ENCODE data around the gene PDCD2L.
"Not testable (repeated sequence)": the region's sequence is repeated elsewhere in the genome, so short reads cannot be mapped to it uniquely, and the experiment has no call there.

Gene PDCD2L

DNA sequence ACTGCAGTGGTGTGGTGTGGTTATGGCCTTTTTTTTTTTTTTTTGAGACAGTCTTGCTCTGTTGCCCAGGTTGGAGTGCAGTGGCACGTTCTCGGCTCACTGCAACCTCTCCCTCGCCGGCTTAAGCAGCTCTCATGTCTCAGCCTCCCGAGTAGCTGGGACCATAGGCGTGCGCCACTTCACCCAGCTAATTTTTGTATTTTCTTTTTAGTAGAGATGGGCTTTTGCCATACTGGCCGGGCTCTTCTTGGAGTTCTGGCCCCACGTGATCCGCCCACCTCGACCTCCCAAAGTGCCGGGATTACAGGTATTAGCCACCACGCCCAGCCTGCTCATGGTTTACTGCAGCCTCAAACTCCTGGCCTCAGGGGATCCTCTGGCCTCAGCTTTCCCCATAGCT is 7.0 kb downstream of the PDCD2L start:
- FAIRE-seq (no peak), DNase-seq (ENCODE audit: low spot score) (no peak)

GRCh38 chr19:34416021-34416545 is 11.9 kb downstream of the PDCD2L start:
- no peak for FAIRE-seq
- DNase-seq (ENCODE audit: low spot score), result no peak

GRCh38 chr19:34418300-34418699 is 14.1 kb downstream of the PDCD2L start:
- no peak for FAIRE-seq

DNA sequence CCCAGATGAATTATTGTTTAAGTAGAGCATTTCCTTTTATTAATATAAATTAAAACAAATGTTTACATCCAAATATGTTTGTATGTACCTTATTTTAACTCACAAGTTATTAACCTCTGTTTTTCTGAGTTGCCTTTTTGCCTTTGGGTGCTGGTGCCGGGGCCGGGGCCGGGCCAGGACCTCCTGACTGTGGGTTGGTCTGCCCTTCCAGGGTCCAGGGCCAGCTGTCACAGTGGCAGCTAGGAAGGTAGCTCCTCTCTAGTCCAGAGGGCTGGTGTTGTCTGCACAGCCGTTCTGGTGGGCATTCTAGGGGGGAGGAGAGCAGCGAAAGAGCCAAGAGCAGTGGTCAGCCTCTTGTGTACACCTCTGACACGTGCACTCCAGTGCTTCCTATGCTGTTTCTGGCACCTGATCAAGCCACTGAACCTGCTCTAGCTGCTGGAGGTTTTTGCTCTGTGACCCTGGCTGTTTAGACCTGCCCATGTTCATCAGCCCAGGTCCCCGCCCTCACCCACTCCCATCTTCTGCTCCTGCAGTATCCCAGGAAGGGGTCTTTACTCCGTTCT is 22.0 kb downstream of the PDCD2L start:
- DNase-seq (ENCODE audit: low spot score) (no peak), FAIRE-seq (no peak)

More at GRCh38 chr19:34418300-34418699, 14.1 kb downstream of the PDCD2L start:
- DNase-seq (ENCODE audit: low spot score), result no peak

DNA sequence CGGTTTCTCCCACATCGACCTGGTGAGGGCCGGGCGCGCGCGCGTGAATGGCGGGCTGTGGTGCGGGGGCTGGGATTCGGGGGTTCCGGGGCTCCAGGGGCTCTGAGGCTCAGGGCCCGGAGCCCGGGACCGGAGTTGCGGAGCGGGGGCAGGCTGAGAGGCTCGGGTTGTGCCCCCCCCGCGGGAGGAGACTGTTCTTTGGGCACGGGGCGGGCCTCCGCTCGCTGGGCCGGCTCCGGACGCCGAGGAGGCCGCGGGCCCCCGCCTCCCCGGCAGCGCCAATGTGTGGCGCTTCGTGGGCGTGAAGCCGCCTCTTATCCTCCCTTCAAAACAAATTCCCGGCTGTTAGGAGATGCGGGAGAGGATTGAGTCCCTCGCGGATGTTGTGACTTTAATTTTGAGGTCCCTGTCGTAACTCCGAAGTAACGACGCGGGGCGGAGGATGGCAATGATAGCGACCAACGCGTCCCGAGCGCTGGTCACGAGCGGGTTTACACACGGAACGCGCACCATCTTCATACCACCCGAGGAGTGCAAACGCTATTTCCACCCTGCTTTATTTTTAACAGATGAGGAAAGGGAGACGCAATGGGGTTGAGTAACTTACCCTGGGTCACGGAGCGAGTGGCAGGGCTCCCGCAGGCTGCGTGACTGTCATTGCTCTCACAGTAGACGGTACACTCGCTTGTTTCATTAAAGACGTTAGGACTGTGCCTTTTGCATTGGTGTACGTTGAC is 24.5 kb downstream of the PDCD2L start:
- DNase-seq (ENCODE audit: low spot score) (no peak), FAIRE-seq (no peak)

GRCh38 chr19:34429553-34429952 is 25.4 kb downstream of the PDCD2L start:
- FAIRE-seq (no peak), DNase-seq (ENCODE audit: low spot score) (no peak)

DNA sequence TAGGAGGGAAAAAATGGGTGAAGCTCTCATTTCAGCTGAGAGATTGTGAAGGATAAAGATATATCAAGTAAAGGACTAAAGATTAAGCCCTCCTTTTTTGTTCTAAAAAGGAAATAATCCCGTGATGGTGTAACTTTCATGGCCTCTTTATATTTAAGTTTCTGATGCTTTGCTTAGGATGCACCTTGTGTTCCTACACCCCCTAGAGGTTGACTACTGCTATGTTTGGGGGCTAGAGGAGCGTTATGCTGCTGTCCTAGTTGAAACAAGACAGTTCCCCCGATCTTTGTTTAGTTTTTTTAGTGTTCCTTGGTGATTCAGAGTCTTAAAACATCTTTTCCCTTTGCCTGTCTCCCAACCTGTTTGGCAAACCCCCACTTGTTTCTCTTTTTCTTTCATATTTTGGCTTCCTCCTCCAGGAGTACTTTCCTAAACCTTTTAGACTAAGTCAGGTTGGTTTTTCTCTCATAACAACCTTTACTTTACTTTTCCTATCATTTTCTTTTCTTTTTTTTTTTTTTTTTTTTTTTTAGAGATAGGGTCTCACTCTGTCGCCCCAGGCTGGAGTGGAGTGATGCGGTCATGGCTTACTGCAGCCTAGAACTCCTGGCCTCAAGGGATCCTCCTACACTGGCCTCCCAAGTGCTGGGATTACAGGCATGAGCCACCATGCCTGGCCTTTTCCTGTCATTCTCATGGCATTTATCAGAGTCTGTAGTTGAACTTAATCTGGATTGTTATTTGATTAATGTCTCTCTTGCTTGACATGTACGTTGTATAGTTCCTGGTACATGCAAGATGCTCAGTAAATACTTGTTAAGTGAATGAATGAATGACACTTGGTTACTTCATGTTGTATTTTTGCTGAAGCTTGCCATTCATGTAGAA is 26.8 kb downstream of the PDCD2L start:
- no peak for DNase-seq (ENCODE audit: low spot score)
- peak; percentile 5 for FAIRE-seq

DNA sequence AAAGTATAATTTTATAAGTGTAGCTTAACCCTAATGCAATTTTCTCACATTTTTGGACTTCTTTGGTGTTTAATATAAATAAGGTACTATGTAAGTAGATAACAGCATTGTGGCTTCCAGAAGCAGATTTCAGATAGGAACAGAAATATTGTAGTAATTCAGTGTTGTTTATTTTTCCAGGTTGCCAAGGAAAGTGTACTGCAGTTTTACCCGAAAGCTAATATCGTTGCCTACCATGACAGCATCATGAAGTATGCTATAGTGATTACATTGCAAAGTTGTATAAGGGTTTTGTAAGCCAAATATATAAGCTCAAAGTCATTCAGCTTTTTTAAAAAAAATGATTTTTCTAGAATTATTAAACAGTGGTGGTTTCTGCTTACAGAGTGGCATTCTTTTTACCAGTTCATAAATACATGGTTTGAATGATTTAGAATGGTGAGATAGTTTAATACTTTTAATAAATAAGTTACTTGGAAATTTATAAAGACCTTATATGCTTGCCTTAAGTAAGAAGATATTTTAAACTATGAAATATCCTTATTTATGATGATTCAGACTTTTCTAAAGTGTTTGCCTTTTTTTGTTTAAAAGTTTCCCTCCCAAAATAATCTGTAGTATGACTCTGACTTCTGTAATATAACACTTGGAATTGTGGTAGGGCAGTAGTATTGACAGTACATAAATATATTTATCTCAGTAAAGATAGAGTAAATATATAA is 27.6 kb downstream of the PDCD2L start:
- DNase-seq (ENCODE audit: low spot score), result no peak
- FAIRE-seq, result no peak

GRCh38 chr19:34432797-34433196 is 28.6 kb downstream of the PDCD2L start:
- FAIRE-seq, result no peak
- no peak for DNase-seq (ENCODE audit: low spot score)

DNA sequence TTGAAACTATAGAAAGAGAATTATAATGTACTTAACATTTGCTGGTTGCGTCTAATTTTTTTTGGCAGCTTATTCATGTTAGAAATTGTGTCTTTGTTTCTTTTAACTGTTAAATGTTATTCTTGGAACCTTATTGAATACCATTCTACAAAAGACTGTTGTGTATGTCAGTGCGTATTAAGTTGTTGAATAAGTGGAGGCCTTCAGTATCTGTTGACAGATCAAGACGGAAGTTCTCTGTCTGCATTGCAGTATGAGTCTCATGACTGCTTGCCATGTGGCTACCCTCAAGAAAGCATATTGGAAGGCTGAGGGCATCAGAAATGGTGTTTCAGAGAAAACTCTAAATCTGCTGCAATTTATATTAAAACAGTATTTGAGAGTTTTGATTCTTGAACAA is 32.5 kb downstream of the PDCD2L start:
- DNase-seq (ENCODE audit: low spot score) (no peak), FAIRE-seq (no peak)

DNA sequence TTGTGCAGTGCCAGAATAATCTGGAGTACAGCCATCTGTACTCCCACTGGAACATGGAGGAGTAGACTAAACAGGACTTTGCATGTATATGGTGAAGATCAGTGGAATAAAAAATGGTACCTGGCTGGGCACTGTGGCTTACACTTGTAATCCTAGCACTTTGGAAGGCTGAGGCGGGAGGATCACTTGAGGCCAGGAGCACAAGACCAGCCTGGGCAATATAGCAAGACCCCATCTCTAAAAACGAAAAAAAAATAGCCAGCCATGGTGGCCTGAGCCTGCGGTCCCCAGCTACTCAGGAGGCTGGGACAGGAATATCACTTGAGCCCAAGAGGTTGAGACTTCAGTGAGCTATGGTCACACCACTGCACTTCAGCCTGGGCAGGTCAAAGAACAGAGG is 44.0 kb downstream of the PDCD2L start:
- no peak for FAIRE-seq
- no peak for DNase-seq (ENCODE audit: low spot score)

DNA sequence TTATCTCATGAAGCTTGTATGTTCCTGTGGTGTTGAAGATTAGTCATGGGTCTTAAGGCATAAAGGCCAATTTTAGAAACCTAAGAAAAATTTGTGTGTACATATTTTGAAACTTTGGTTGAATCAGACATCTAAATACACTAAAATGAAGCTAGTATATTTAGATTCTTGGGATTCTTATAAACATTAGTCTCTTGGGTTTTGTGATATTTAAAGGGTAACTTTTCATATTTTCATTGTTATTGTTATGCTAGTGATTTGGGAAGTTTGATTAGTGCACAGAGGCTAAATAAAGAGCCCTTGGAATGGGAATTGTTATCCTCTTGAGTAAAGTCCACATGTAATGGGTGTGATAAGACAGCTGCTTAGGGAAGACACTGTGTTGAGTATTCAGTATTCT is 48.5 kb downstream of the PDCD2L start:
- DNase-seq (ENCODE audit: low spot score) (no peak), FAIRE-seq (no peak)

DNA sequence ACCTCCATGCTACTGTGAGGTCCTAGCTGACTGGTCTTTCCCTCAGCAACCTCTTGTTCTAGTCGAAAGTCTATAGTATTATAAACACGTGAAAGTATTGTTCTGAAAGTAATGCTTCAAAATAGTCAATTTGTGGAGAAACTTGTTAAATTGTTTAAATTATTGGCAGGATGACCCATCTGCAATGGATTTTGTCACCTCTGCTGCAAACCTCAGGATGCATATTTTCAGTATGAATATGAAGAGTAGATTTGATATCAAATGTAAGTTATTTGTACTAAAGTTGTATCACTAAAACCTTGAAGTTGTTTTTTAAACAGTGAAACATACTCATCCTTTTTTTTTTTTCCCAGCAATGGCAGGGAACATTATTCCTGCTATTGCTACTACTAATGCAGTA is 49.9 kb downstream of the PDCD2L start:
- FAIRE-seq (no peak), DNase-seq (ENCODE audit: low spot score) (no peak)

DNA sequence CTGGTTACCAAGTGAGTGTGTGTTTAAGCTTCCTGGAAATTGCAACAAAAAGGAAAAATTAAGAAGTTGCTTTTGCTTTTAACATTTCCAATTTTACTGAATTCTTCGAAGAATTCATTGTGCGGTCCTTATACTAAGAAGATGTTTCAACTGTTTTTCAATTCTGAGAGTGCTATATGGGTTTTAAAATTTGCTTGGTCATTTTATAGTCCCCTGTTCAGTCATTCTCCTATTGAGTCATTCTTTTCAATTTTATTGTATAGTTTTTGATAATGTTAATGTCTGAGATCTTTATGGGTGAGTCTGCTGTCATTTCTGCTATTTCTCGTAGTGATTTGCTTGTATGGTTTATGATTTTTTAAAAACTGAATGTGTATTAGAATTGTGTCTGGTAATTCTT is 50.5 kb downstream of the PDCD2L start:
- DNase-seq (ENCODE audit: low spot score) (no peak), FAIRE-seq (no peak)

GRCh38 chr19:34455783-34456480 is 51.7 kb downstream of the PDCD2L start:
- not testable (repeated sequence) for DNase-seq (ENCODE audit: low spot score); FAIRE-seq

DNA sequence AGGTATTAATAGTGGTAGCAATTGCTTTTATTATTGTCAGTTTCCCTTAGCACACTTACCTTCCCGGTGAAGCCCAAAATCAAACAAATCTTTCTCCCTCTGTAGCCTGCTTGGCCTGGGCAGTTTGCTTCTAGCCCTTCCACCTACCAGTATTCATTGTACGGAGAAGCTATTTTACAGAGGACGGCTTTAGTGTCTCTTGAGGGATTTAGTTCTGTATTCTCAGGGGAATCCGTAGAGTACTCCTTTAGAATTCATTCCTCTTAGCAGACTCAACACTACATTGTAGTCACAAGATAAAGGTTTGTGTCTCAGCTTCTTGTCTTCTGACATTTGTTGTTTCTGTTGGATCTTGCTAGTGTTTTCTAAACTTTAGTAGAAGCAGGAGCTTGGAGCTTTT is 53.2 kb downstream of the PDCD2L start:
- DNase-seq (ENCODE audit: low spot score) (no peak), FAIRE-seq (no peak)

DNA sequence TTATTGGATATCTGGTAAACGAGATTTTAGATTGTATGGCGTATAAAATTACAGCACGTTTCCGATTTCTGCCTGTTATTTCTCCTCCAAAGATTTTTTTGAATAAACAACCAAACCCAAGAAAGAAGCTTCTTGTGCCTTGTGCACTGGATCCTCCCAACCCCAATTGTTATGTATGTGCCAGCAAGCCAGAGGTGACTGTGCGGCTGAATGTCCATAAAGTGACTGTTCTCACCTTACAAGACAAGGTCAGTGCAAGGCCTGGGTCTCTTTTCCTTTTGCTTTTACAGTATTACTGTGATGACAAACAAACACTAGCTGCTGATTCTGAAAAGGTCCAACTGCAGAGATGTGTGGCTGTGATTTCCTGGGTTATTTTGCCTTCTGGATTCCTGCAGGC is 54.5 kb downstream of the PDCD2L start:
- DNase-seq (ENCODE audit: low spot score), result no peak
- no peak for FAIRE-seq

DNA sequence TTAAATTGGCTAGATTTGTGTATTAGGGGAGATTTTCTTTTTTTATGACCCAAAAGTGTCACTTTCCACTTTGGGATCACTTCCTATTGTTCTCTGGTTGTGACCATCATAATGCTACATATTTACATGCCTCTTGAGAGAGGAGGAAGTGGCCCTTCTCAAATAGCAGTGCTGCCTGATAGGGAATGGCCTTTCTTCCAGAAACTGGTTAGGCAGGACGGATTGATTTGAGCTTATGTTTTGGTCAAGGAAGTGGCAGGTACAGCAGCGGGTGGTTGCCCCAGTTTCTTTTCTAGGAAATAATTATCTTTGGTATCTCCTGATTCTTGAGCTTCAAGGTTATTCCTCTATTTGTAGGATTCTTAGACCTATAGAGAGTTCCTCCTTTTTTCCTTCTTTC is 55.4 kb downstream of the PDCD2L start:
- no peak for FAIRE-seq
- DNase-seq (ENCODE audit: low spot score), result no peak

DNA sequence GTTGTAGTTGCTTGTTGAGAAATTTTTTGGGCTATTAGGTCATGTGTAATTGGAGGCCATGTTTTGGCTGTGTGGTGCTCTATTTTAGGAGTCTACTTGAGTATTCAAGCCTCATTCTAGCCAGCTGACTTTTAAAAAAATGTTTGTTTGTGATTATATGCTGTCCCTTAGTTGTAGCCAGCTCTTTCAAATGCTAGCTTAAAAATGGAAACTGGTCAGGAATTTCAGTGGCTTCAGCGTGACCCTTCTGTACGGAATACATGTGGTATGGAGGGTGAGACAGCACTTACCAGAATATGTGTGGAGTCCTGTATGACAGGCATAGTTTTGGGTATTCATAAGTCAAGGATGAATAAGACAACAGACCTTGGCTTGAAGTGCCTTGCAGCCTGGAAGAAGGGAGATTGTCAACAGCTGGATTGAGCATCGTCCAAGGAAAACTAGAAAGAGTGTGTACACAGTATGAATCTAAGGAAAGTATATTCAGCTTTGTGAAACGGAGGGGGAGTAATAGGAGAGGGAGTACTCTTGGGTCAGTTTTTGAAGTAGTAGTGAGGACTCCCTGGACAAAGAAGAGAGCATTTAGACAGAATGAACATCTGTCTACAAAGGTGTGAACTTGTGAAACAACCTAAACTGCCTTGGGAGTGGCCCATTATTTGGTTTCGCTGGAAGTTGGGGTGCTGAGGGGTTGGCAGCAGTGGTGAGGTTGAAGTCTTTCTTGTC is 57.3 kb downstream of the PDCD2L start:
- FAIRE-seq, result no peak

GRCh38 chr19:34464785-34465184 is 60.6 kb downstream of the PDCD2L start:
- DNase-seq (ENCODE audit: low spot score); FAIRE-seq: not testable (repeated sequence)

More for the DNA sequence above, 57.3 kb downstream of the PDCD2L start:
- DNase-seq (ENCODE audit: low spot score), result no peak

Data from RCC 7860 (cell line).